ENCODE data around the gene SNUPN. TPM values are rescaled to one million over a fixed set of nuclear protein-coding genes. Genes with fewer than 3 reads are reported as not detected.

SNUPN gene
- total and polyA plus RNA-seq, 2 of the 4 experiments (the other 2 are of a cell fraction), result 23.8 to 24.1 TPM

DNA sequence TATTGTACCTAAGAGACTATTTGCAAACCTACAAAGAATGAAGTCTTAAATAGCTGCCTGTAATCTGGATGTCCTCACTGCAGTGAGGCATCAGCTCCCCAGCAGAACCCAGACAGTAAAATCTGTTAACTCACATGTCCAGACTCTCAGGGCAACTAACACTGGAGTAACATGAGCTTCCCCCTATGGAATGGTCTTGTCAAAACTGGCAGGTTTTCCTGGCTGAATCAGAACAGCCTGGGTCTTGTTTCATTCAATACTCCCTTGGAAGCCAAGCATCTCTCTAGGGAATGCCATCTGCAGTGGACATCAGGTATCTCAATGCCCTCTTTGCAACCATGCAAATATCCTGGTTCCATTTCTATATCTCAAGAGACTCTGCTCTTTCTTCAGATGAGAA, 70.8 kb downstream of the SNUPN start:
- no peak overlapping the region for H4K5ac ChIP-seq (ENCODE audit: low read depth, low read length)
- no peak overlapping the region for H3K9ac ChIP-seq (ENCODE audit: low read depth, low read length)
- intact Hi-C loops (cut with micrococcal nuclease) (no loop called here), in situ Hi-C loops (cut with MboI; ENCODE audit: low sequenced_read_pairs) (no loop called here), dilution Hi-C loops (cut with HindIII; ENCODE audit: low sequenced_read_pairs, unreplicated experiment) (no loop called here)
- no peak overlapping the region for H3K18ac ChIP-seq (ENCODE audit: low read depth, low read length)
- ChIA-PET POLR2A (ENCODE audit: unreplicated experiment) (no interaction called here), CTCF (interaction anchor here (1.9 kb wide), 1 partner anchor 66 kb away, joined by 4 read pairs; no protein-coding TSS in a partner anchor)
- no TSS peak for BruUV-seq (replicated peaks)
- H4K8ac ChIP-seq (ENCODE audit: low read depth in 2 of 2, low read length in 2 of 2), result no peak overlapping the region
- no peak overlapping the region for H2BK20ac ChIP-seq (ENCODE audit: low read depth, low read length)
- peak; percentile 94 for ATAC-seq (ENCODE audit: low read depth)
- H3K9me1 ChIP-seq (ENCODE audit: insufficient read depth, low read length), result peaks cover 5% of the 10 kb centered on the region; the same call in 1 of the 2 replicates
- no peak overlapping the region for H3K4ac ChIP-seq (ENCODE audit: low read depth, low read length)
- no peak overlapping the region for H3K14ac ChIP-seq (replicated peaks; ENCODE audit: low read depth, low read length)
- no peaks in the 10 kb centered on the region for H3K9me3 ChIP-seq (ENCODE audit: control insufficient read depth, insufficient read depth, low read length)
- H3K4me2 ChIP-seq (ENCODE audit: low read depth, low read length), result no peak overlapping the region
- peaks cover 41 to 69% of the 10 kb centered on the region in 2 experiments for H3K79me1 ChIP-seq (ENCODE audit: low read depth in 1 of 2, low read length in 2 of 2)
- H2AFZ ChIP-seq (replicated peaks; ENCODE audit: low read length, poor library complexity), result no peak overlapping the region
- H2AK5ac ChIP-seq (ENCODE audit: low read depth, low read length), result no peak overlapping the region
- TF ChIP-seq MXI1 (IDR thresholded peaks at IDR 0.05; ENCODE audit: borderline replicate concordance, low read depth, low read length), result 0 out of 2 replicates have a peak, but pooled peaks have one; percentile 35
- TF ChIP-seq, protein P1, sequence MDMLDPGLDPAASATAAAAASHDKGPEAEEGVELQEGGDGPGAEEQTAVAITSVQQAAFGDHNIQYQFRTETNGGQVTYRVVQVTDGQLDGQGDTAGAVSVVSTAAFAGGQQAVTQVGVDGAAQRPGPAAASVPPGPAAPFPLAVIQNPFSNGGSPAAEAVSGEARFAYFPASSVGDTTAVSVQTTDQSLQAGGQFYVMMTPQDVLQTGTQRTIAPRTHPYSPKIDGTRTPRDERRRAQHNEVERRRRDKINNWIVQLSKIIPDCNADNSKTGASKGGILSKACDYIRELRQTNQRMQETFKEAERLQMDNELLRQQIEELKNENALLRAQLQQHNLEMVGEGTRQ (IDR thresholded peaks at IDR 0.05; ENCODE audit: low read depth, low read length), result no peak
- H3K56ac ChIP-seq (ENCODE audit: extremely low read depth, insufficient read depth, low read length), result no peak overlapping the region
- H2BK120ac ChIP-seq (ENCODE audit: low read depth, low read length), result no peak overlapping the region
- no peak overlapping the region for H2AK9ac ChIP-seq (replicated peaks; ENCODE audit: low read depth, low read length, poor library complexity)
- H3K27me3 ChIP-seq (ENCODE audit: control insufficient read depth, insufficient read depth, low read length), result no peaks in the 10 kb centered on the region
- no peak overlapping the region for H4K91ac ChIP-seq (ENCODE audit: insufficient read depth, low read depth, low read length)
- H3K36me3 ChIP-seq (ENCODE audit: control insufficient read depth, insufficient read depth, low read length), result no peaks in the 10 kb centered on the region
- no peak overlapping the region for H2BK15ac ChIP-seq (ENCODE audit: low read depth, low read length)
- no peak overlapping the region for H2BK5ac ChIP-seq (ENCODE audit: low read depth, low read length, poor library complexity, severe bottlenecking)
- H3K23ac ChIP-seq (ENCODE audit: low read depth, low read length), result no peak overlapping the region
- no peak overlapping the region for H3K27ac ChIP-seq (ENCODE audit: insufficient read depth, low read length)
- H3K4me1 ChIP-seq (ENCODE audit: control insufficient read depth, insufficient read depth, low read length), result no peaks in the 10 kb centered on the region
- no peak overlapping the region for H3K4me3 ChIP-seq (ENCODE audit: insufficient read depth, low read depth, low read length)
- H4K20me1 ChIP-seq (ENCODE audit: insufficient read depth, low read length), result peaks cover 48% of the 10 kb centered on the region
- DNase-seq, result peak; percentile 88
